K562 (cell line): ENCODE data around the gene UNC5C. TPM values are rescaled to one million over a fixed set of nuclear protein-coding genes. Genes with fewer than 3 reads are reported as not detected.

ENCODE experiments used
- ATAC-seq: fragments of 200-7000 bp; cut with Tn5 transposase; 3 replicates; pipeline ENCODE4 v1.9.1; 2020; ENCODE audit warnings: moderate library complexity
- BruUV-seq: library from RNA; stranded (reverse); fragments of 400-500 nt; replicated peaks from 2 replicates; lab custom pipeline; 2021; lab: Mats Ljungman, UMichigan
- CTCF ChIA-PET: fragments of 300-600 bp; formaldehyde crosslinking; extraction: SDS; loops from one replicate; lab custom pipeline; 2021; ENCODE audit warnings: low intra/inter-chr PET ratio; lab: Yijun Ruan, JAX
- POLR2A ChIA-PET: fragments of 300-600, 350-650 bp; sonication (Branson Sonifier 250); formaldehyde crosslinking; extraction: SDS; loops from one replicate; lab custom pipeline; 2021; ENCODE audit warnings: antibody characterized with exemption, inconsistent platforms; lab: Yijun Ruan, JAX
- DNase-seq, 4 experiments: peaks; one replicate each; pipeline versions ENCODE4 v3.0.0 to v3.0.0-alpha.2; 2011 to 2018; ENCODE audit warnings: low spot score in 3 of 4, mixed read lengths in 3 of 4; ENCODE audit errors: extremely low read depth in 1 of 4
- FAIRE-seq: peaks from 2 replicates; lab custom pipeline; 2011; peaks lifted over from hg19 to GRCh38; lab: Jason Lieb, UNC
- H2AFZ ChIP-seq: 2 replicates; pipeline ENCODE4 v1.6.0; 2011; ENCODE audit warnings: low read depth, low read length, control low read depth, inconsistent platforms
- H3K27ac ChIP-seq: fragments of 200-600 bp; 3 replicates; pipeline ENCODE4 v1.8.0; 2011; ENCODE audit warnings: low read depth, mild to moderate bottlenecking, control low read depth, inconsistent platforms, low read length, moderate library complexity, mixed read lengths; ENCODE audit errors: extremely low read depth
- H3K27me3 ChIP-seq, 2 experiments: fragments of 300-600 bp in 1 of 2; 2 replicates in 1 of 2; 3 replicates in 1 of 2; pipeline versions ENCODE4 v1.6.0 to v1.8.0; 2011; ENCODE audit warnings: inconsistent platforms in 2 of 2, low read length in 2 of 2, mild to moderate bottlenecking in 1 of 2, mixed read lengths in 1 of 2, moderate library complexity in 1 of 2; ENCODE audit not compliant: control insufficient read depth in 2 of 2, insufficient read depth in 2 of 2
- H3K36me3 ChIP-seq: fragments of 300-600 bp; 3 replicates; pipeline ENCODE4 v1.8.0; 2011; ENCODE audit warnings: mild to moderate bottlenecking, low read length, inconsistent platforms; ENCODE audit not compliant: control insufficient read depth, insufficient read depth
- H3K4me1 ChIP-seq, 2 experiments: fragments of 200-600 bp in 1 of 2; replicated peaks in 1 of 2; 2 replicates in 1 of 2; 3 replicates in 1 of 2; pipeline versions ENCODE4 v1.5.1 to v1.8.0; 2011; ENCODE audit warnings: inconsistent platforms in 2 of 2, low read length in 2 of 2, mild to moderate bottlenecking in 1 of 2, mixed read lengths in 1 of 2, moderate library complexity in 1 of 2; ENCODE audit not compliant: control insufficient read depth in 2 of 2, insufficient read depth in 2 of 2
- H3K4me2 ChIP-seq: 2 replicates; pipeline ENCODE4 v1.6.1; 2011; ENCODE audit warnings: low read length, control low read depth, inconsistent platforms, mixed read lengths; ENCODE audit not compliant: insufficient read depth
- H3K4me3 ChIP-seq: fragments of 200-600 bp; sonication (generic), shearing (Covaris generic); 2 replicates; pipeline ENCODE4 v1.5.1; 2016; ENCODE audit warnings: control low read depth, inconsistent platforms
- H3K79me2 ChIP-seq: fragments of 200-600 bp; 3 replicates; pipeline ENCODE4 v1.8.0; 2011; ENCODE audit warnings: low read length, inconsistent platforms; ENCODE audit not compliant: control insufficient read depth, insufficient read depth
- H3K9ac ChIP-seq, 2 experiments: 2 replicates each; pipeline versions ENCODE4 v1.6.0 to v1.6.1; 2011; ENCODE audit warnings: low read depth in 2 of 2, low read length in 2 of 2, control low read depth in 1 of 2, inconsistent platforms in 1 of 2, mild to moderate bottlenecking in 1 of 2, mixed read lengths in 1 of 2; ENCODE audit not compliant: insufficient read depth in 1 of 2
- H3K9me1 ChIP-seq: one replicate; pipeline ENCODE4 v1.6.0; 2011; ENCODE audit warnings: inconsistent platforms, mild to moderate bottlenecking, low read length, moderate library complexity; ENCODE audit not compliant: control insufficient read depth, insufficient read depth
- H3K9me3 ChIP-seq: replicated peaks from 2 replicates; pipeline ENCODE4 v1.5.1; 2011; ENCODE audit warnings: low read depth, low read length, inconsistent platforms; ENCODE audit not compliant: control insufficient read depth, insufficient read depth
- H4K20me1 ChIP-seq: replicated peaks from 2 replicates; pipeline ENCODE4 v1.6.1; 2011; ENCODE audit warnings: low read length, inconsistent platforms, mixed read lengths; ENCODE audit not compliant: control insufficient read depth, insufficient read depth
- DDX20 ChIP-seq: fragments of 450-650 bp; IDR thresholded peaks from 2 replicates; pipeline ENCODE4 v1.6.1; 2016; ENCODE audit warnings: missing genetic modification characterization, low read depth, mild to moderate bottlenecking, missing compliant biosample characterization, moderate library complexity
- FOXA3 ChIP-seq, 2 experiments: fragments of 450-650 bp in 1 of 2; sonication (generic) in 1 of 2; formaldehyde crosslinking; IDR thresholded peaks in 1 of 2; conservative IDR thresholded peaks in 1 of 2; 2 replicates each; pipeline versions ENCODE4 v1.4.0 to v1.8.0; 2020 to 2022; ENCODE audit warnings: mild to moderate bottlenecking in 2 of 2, missing genetic modification reagents in 1 of 2
- IRF2 ChIP-seq: sonication (generic); formaldehyde crosslinking; IDR thresholded peaks from 2 replicates; pipeline ENCODE4 v1.8.1; 2022; ENCODE audit warnings: mild to moderate bottlenecking, missing genetic modification reagents
- MAFK ChIP-seq: IDR thresholded peaks from 2 replicates; pipeline ENCODE4 v1.6.1; 2011; ENCODE audit warnings: low read length, improper control_type of control experiment
- NFE2 ChIP-seq: IDR thresholded peaks from 2 replicates; pipeline ENCODE4 v1.6.1; 2014; ENCODE audit warnings: antibody characterized with exemption, low read depth
- PTRF ChIP-seq: fragments of 450-650 bp; IDR thresholded peaks from 2 replicates; pipeline ENCODE4 v1.6.1; 2016; ENCODE audit warnings: mild to moderate bottlenecking, missing genetic modification characterization, missing compliant biosample characterization
- ZNF507 ChIP-seq: conservative IDR thresholded peaks from 2 replicates; pipeline ENCODE4 v1.6.1; 2017; ENCODE audit warnings: missing genetic modification characterization, missing compliant biosample characterization
- ZNF707 ChIP-seq: fragments of 250-450 bp; sonication (Bioruptor Pico); conservative IDR thresholded peaks from 2 replicates; pipeline ENCODE4 v1.8.0; 2022; ENCODE audit warnings: inconsistent platforms, mild to moderate bottlenecking, moderate library complexity
- ZNF780A ChIP-seq: fragments of 250-450 bp; sonication (Bioruptor Pico); IDR thresholded peaks from 2 replicates; pipeline ENCODE4 v1.5.0; 2021; ENCODE audit warnings: mild to moderate bottlenecking
- WGBS: fragments of 100-300 bp; shearing (Covaris generic); methylation state at CpG from one replicate; pipeline ENCODE4 v1.1.6; 2016; ENCODE audit warnings: low coverage, mixed read lengths; ENCODE audit not compliant: insufficient coverage; ENCODE audit errors: missing lambda C conversion rate; 5-methylcytosine and 5-hydroxymethylcytosine counted together
- in situ Hi-C: fragments of 300-500 bp; cut with MboI; formaldehyde crosslinking; loops from 4 replicates; pipeline ENCODE4 v1.15.0; 2018; ENCODE audit warnings: inconsistent platforms, mixed read lengths
- intact Hi-C: fragments of 100-400 bp; cut with micrococcal nuclease; formaldehyde crosslinking; loops from 2 replicates; pipeline ENCODE4 v1.14.2; 2022
- polyA plus RNA-seq, 8 experiments: library from polyadenylated mRNA; depleted of rRNA in 4 of 8; stranded (reverse) in 5 of 8; unstranded in 3 of 8; fragments of >200 nt; fragmentation: Nextera tagmentation in 2 of 8; fragmentation: Illumina TruSeq in 1 of 8; extraction: Ambion mirVana in 2 of 8; extraction: Trizol in 1 of 8; gene quantifications; 2 replicates each; pipeline versions ENCODE4 v1.2.1 to v1.2.3, GENCODE V29; 2011 to 2014; ENCODE audit warnings: inconsistent platforms in 1 of 8, missing spikeins in 1 of 8
- total RNA-seq, 7 experiments: library from RNA; depleted of rRNA in 6 of 7; stranded (reverse); fragments of >200 nt in 6 of 7; fragmentation: Illumina TruSeq in 2 of 7; extraction: Trizol in 2 of 7; gene quantifications; 2 replicates each; pipeline versions ENCODE4 v1.2.1 to v1.2.3, GENCODE V29; 2011 to 2021; ENCODE audit warnings: low replicate concordance in 1 of 7

Gene UNC5C
- total and polyA plus RNA-seq, 9 of the 15 experiments (the other 6 are each of a cell fraction or from before 2014, with no cell fraction given), result under 0.01 to 0.10 (median 0.03) TPM; not detected in 1

- Histone ChIP-seq H4K20me1 (no peaks in the 10 kb centered on the region), H3K36me3 (no peaks in the 10 kb centered on the region), H3K27me3 (no peaks in the 10 kb centered on the region), H3K4me3 (no peak overlapping the region), H3K27ac (no peak overlapping the region), H2AFZ (peak overlapping the region; percentile 23; the same call in 1 of the 2 replicates), H3K79me2 (no peaks in the 10 kb centered on the region), H3K4me2 (no peak overlapping the region), H3K9me3 (no peaks in the 10 kb centered on the region), H3K9me1 (no peaks in the 10 kb centered on the region), H3K4me1 (peaks cover 0 to 1% of the 10 kb centered on the region in 2 experiments; a peak in 3 of 5 replicates), H3K9ac (no peak overlapping the region)
- 46% methylated on average over 7 of the region's 7 CpGs for WGBS
- FAIRE-seq, result no peak
- ChIA-PET POLR2A (interaction anchor here (0.6 kb wide), 1 partner anchor 1539 kb away, joined by 3 read pairs; no protein-coding TSS in a partner anchor), CTCF (no interaction called here)
- TF ChIP-seq DDX20 (tag), result no peak
- TF ChIP-seq IRF2 (CRISPR knock-in tag), result no peak
- TF ChIP-seq PTRF (tag), result no peak
- no peak for TF ChIP-seq MAFK
- no peak for TF ChIP-seq ZNF707
- no peak for TF ChIP-seq NFE2
- no peak for TF ChIP-seq ZNF780A (CRISPR knock-in tag)
- TF ChIP-seq FOXA3 (CRISPR knock-in tag; conservative IDR thresholded peaks at IDR 0.05 in 1 of 2, IDR thresholded peaks at IDR 0.05 in 1 of 2), result no peak
- no peak for TF ChIP-seq ZNF507 (tag)
- in situ Hi-C loops (no loop called here), intact Hi-C loops (no loop called here)
- no TSS peak for BruUV-seq
- ATAC-seq, result no peak
- no peak for DNase-seq
Measured at GRCh38 chr4:95268819-95269565, 279.8 kb downstream of the UNC5C start.
